Activated T-cell treated with anti-CD3 and anti-CD28 coated beads, Interleukin-2, amount 50 U/mL, for 48 hours (primary cell): ENCODE data around the gene ETV6.

Source experiments
- DNase-seq, 2 experiments: peaks; one replicate each; pipeline ENCODE4 v3.0.0-alpha.2; 2020

Gene ETV6

DNA sequence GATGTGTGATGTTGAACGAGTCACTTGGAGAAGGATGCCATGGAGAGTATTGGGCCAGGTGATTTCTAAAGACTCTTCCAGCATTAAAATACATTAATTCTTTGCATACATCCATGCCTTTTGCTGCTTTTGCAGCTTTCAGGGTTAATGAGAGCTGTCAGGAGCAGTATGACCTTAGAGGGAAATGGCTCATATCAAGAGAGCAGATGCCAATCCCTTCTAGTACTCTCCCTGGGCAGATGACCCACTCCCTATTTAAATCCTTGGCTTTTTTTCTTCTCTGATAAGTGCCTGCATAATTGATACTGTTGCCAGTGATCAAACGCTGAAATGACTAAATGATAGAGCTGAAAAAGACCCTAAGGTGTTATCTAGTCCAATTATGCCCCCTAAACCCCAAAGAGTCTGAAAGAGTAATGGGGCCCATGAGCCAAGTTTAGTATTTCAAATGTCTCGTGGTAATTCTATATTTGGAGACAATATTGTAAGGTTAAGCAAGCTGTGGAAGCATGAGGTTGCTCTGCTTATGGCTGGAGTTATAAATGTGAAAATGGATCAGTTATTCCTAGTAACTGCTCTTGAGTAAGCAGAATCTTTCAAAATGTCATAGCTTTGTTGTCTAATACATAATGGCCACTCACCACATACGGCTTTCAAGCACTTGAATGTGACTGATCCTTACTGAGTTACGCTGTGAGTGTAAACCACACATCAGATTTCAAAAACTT lies 137.3 kb downstream of the ETV6 start:
- DNase-seq = no peak

DNA sequence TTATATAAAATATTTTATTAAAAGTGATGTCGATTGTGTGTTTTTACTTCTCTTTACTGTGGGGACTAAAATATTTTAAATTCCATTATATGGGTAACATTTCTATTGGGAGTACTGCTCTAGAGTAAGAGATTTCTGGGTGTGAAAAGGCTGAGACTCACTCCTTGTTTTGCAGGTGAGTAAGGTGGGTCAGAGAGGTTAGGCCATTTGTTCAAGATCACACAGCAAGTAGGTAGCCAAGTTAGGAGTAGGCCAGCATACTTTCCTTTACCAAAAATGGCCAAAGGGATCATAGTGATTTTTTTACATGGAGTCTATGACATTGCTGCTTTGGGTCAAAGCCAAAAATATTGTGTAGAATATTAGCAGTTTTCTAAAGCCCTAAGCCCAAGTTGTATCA lies 138.0 kb downstream of the ETV6 start:
- DNase-seq = no peak

DNA sequence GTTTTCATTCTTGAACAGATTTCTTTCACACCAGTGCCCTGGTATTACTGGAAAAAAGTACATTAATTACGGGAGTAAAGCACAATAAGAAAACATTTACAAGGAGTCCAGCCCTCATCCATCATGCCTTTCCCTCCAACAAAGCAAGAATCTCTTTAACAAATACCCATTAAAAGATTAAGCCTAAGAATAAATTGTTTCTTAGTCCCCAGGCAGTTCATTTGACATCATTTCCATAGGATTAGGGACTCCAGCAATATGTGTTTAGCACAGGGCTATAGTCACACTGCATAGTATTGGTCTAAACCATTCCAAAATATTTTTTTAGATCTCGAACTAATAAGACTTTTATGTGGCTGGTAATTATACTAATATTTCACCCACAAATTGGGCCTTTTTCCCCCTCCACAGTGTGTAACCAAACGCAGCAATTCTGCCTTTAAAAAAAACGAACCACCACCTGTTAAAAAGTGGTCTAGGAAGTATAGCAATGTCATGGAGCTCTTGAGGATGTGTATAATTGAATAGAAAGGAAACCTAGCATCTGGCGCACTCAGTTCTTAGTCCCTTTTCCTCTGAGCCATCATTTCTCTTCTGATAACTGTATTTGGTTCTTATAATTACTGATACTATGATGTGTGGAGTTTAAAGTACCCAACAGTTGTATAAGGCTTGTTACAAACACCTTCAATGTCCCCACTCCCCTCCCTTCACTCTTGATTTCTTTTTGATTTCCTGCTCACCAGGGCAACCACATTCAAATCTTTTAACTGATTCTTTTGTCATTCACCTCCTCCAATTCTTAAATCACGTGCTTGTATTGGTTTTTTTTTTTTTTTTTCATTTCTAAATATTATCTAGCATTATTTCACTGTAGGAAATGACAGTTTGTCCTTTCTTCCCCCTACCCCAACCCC lies 138.7 kb downstream of the ETV6 start:
- no peak for DNase-seq

DNA sequence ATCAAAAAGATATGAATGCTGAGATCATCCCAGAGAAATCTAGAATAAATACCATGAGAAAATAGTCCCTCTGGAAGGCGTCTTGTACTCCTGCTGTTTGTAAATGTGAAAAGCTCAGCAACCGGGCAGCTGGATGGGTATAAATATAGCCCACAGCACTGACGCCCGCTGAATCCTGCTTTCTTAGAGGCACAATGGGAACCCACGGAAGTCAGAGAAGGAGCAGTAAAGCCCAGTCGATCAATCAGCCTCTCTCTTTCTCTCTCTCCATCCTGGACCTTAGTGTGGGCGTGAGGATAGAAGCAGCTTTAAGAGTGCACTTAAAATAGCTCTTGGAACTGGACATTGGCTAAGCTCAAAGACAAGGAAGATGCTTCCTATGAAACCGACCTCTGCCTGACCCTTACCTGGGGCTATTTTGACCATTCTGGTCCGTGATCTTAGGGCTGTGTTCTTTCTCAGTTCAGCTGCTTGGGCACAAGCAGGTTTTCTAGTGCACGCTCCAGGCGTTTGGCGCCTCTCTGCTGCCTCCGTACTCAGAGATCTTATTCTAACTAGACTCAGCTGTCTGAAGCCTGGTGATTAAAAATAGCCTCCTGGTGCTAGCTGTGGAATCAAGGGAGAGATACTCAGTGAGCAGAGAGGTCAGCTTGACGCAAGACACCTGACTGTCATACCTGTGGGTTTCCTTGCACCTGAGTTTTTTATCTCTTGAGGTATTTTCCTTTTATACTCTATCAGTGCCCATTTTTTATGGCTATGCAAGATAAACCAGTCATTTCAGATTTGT lies 144.6 kb downstream of the ETV6 start:
- no peak for DNase-seq

DNA sequence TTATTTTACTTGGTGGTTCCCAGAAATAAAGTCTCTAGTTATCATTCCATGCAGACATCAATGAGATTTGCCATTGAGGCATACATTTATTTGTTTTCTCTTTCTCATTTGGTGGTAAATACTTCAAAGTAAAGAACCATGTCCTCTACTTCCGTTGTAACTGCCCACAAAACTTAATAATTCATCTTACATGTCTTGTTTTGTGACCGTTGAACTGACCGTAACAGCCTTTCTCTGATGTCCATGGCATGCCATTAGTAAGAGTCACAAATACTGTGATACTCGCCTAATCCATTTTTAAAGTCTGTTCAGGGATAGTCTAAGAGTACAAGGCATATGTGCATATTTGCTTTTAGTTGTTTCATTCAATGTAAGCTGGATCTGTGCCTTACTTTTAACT lies 145.3 kb downstream of the ETV6 start:
- DNase-seq = no peak

DNA sequence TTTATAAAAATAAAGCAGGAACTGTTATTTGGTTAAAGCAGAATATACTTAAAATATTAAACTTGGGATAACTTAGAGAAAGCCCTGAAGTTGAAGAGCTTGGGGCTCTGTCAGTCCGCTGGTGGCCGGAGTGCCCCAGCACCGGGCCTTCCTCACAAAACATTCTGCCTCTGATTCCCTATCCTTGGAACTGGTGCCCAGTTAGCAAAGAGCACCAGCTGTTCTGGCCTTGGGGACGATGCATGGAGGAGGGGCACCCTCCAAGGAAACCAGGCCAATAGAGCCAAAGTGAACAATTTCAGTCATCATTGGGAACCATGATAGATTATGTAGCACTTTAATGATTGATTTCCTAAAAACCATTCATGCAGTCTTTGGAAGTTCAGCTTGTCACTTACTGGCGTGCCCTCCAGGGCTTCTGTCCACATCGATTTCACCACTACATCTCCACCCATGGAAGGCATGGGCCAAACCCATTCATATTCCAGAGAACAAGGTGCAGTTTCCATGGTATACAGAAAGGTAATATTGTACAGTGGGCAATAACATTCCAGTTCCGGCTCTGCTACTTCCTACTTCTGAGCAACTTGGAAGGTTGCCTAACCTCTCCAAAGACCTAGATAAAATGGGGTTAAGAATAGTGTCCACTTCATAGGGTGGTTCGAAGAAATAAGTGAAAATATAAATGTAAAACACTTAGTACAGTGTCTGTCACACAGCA lies 145.9 kb downstream of the ETV6 start:
- DNase-seq = no peak

DNA sequence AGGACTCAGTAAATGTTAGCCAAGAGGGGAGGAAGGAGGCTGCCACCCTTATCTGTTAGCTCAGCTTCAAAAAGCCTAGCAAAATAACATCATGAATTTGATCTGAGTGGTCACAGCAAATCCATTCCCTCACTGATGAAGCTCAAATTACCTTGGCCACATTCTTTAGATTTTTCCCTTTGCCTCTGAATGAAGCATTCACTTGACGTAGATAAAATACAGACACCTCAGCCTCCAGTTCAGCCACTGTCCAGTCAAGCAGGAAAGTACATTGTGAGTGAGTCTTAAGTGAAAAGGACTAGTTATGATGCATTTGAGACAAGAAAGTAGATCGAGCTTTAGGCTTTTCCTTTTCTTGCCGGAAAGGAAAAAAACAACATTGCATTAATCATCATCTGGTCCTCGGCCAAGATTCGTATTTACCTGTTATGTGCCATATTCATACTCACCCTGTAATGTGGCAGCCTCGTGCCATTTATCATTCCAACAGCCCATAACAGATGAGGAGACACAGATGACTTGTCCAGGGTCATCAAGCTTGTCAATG lies 146.5 kb downstream of the ETV6 start:
- no peak for DNase-seq

DNA sequence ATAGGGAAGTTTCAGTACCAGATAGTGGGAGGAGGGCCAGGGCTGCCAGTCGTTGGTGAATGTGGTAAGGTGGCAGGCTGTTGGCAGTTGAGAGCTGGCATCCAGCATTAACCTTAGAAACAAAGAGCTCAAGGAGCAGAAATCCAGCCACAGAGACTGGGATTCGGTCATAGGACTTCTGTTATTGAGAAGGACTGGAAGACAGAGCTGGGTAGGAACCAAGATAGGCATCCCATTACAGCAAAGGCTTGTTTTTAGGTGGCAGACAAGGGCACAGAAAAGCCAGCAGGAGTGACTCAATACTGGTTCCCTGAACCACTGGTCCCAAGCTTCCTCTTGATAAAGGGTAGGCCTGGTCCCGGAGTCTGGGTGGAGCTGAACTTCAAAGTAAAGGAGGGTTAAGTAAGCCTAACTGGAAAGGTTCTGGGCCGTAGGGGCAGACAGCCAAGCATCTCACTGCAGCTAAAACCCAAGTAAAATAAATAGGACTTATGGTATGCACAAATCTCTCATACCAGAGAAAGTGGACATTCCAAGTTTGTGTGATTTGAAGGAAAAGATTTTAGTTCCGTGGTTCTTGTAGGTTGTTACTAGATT lies 147.9 kb downstream of the ETV6 start:
- DNase-seq = no peak

DNA sequence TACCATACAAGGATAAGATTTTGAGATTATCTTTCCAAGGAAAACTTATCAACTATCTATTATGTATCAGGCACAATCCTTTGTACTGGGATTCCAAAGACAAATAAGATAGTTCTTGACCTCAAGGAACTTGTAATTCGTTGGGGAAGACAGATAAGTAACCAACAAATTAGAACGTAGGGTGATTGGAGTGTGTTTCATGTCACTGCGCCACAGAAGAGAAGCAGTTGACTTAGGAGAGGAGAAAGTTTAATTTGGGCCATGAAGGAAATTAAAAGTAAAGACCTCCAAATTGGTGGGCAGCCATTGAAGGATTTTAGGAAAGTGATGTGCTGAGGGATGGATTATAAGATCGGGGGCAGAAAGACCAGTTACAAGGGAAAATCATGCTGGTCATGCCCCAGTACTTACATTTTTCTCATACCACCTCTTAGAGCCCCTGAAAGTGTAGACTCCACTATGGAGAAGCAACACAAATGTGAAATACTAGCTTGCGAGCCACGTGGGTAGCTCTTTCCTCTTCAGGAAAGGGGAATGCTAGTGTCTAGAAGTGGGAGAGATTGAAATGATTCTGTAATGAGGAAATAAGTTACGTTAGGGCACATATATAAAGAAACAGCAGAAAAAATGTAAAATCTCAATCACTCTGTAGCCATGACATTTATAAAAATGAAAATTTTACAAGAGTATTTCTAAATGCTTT lies 148.7 kb downstream of the ETV6 start:
- no peak for DNase-seq

DNA sequence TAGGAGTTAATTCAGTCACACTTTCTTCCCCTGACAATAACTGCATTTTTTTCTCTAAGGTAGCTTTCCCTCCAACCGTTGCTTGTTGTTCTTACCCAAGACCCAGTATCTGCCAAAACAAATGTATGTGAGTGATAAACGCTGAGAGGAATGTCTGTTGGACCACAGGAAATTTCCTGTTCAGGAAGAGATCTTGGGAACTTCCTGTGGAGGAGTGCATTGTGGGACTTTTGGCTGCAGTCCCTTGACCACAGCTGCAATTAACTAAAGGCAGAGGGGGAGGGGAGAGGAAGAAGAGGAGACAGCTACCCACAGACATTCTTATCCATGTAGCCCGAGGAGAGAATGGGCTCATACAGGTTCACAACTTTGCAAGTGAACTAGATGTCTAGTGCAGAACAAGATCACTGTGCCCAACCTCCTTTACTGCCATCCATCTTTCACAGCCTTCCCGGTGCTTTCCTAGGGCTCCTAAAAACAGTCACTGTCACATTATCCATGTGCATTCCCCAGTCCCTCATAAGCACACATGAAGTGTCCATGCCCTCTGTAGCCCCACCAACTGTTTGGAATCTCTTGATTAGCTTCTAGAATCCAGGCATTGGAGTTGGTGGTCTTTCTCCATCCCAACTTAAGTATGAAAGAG lies 149.5 kb downstream of the ETV6 start:
- DNase-seq = no peak

DNA sequence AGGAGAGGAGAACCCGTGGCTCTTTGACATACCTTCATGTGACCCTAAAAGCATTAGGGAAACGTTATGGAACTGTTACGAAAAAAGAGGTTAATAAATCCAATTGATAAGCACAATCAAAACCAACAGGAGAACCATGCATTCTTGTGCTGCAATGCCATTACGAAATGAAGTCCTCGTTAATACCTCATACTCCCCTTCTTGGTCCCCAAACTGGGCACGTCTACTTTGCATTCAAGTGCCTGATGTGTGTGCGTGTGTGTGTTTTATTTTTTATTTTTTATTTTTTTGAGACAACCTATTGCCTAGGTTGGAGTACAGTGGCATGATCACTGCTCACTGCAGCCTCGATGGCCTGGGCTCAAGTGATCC lies 150.0 kb downstream of the ETV6 start:
- DNase-seq = no peak

DNA sequence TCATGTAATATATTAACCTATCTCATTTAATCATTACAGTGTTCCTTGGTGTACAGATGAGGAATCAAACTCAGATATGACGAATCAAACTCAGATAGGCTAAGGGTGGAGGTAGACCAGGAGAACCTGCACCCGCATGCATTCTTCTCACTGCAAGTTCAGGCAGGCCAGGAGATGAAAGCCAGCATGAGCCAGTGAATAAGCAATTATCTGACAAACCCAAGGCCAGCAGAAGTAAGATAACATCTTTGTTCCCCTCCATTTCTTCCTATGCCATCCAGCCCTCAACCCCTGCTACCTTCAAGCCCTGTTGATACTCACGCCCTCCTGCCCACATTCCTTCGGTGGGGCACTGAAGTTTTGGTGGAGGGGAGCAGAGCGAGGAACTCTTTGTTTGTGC lies 152.2 kb downstream of the ETV6 start:
- DNase-seq = no peak

DNA sequence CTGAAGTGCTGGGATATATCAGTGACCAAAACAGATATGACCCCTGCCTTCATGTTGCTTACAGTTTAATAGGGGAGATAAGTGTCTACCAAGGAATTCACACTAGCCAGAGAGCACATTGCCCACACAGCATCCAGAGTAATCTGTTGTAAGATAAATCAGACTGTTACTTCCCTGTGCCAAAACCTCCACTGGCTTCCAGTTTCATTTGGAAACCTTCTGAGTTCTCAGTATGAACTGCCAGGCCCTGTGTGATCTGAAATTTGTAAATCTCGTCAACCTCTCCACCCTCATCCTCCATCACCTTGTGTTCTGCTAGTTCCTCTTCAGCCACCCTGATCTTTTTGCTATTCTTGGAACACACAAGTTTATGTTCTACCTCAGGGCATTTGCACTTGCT lies 154.7 kb downstream of the ETV6 start:
- no peak for DNase-seq

DNA sequence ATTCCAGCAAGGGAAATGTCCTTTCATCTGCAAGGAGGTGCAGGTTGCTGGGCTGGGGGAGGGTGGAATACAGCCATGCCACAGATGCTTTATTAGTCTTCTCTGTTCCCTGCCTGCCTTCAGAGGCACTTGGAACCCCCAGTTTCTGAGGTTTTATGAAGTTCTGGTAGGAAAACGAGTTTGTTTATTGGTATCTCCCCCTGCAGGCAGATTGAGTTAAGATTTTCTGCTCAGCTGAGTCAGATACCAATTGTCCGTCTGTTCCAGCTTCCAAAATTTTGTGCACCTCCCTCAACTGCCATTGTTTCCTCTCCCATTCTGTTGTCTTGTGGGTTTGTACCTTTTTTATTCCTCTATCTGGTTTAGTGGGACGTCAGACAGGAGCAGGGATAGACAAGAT lies 155.6 kb downstream of the ETV6 start:
- DNase-seq = no peak

DNA sequence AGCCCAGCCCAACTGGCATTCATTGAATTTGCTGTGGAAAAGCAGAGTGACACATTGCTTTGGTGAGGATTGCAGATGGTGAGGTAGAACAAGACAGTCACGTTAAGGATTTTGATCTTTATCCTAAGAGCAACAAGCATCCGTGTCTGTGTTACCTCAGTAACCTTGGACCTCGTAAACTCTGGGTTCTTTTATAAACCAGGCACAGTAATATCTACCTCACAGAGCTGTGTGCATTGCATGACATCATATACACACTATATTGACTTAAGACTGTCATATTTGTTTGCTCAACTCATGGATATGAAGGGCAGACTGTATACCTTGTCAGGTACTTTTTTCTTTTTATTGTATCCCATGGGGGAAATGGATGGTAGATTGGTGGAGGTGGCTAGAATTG lies 156.2 kb downstream of the ETV6 start:
- DNase-seq = no peak

DNA sequence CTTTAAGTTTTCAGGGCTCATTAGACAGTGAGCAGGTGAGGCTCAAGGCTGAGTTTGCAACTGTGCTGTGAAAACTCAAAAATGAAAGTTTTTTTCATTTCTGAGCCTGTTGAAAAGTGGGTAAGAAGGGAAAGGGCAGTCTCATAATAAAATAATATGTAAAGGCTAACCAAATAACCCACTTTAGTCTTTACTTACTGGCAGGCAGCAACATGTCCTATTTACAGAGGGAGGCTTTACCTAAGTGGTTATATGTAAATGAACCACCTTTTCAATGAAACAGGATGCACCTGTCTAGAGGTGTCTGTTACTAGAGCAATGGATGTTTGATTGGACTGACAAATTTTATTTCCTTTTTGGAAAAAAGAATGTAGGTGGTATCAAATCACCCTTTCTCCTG lies 158.0 kb downstream of the ETV6 start:
- no peak for DNase-seq

DNA sequence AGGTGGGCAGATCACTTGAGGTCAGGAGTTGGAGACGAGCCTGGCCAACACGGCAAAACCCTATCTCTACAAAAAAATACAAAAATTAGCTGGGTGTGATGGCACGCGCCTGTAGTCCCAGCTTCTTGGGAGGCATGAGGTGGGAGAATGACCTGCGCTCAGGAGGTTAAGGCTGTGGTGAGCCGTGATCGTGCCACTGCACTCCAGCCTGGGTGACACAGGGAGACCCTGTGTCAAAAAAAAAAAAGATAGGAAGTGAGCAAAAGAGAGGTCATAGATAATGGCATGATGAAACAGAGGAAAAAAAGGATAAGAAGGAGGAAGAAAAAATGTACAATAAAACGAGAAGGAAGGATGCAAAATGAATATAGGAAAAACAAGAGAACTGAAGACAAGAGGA lies 159.5 kb downstream of the ETV6 start:
- DNase-seq = no peak

DNA sequence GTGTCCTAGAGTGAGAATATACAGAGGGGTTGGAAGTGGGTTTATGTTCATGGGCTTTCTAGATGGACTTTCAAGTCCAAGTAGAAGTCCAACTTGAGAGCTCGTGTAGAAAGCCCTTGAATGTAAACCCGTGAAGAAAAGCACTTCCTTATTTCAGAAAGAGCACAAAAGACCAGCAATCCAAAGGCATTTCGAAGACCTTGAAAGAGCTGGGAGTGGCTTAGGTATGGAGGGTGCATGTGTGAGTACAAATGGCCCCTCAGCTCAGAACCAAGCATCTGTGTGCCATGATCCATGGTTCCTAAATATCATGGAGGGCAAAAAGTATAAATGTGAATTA lies 160.7 kb downstream of the ETV6 start:
- no peak for DNase-seq

DNA sequence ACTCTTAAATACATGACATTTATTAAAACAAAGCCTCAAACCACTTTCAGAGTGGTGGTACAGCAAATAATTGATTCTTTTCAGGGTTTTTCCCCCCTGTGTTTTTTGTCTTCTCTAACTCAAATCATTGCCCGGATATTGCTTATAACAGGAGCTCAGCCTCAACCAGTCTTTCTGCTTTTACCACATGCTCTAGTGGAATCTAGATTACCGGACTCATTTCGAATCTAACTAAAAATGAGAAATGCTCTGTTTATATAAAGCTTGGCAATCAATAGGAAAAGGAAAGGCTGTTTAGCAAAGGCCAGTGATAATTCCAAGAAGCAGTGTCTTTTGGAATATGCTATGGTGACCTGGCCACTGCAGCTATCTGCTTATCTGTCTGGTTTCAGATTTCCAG lies 161.5 kb downstream of the ETV6 start:
- DNase-seq = no peak

DNA sequence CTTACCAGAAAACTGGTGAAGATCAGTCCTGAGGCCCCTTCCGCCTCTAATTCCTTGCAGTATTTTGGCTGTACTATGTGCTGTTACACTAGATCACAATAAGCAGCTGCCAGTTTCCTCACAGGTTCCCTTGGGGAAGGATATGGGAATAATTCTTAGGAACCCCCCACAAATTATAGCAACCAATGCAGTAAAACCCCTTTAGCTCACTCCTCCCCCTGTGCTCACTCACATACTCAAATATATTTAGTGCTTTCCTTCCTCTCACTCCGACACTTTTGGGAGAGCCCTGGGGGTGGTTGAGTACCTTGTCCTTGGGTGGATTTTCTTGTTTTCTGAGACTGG lies 162.7 kb downstream of the ETV6 start:
- no peak for DNase-seq
